GM19395 (cell line): ENCODE data around the gene TMIGD3.

ENCODE experiments used
- ATAC-seq: cut with Tn5 transposase; IDR thresholded peaks from one replicate; pipeline ENCODE4 v1.9.1; 2021; ENCODE audit warnings: mild to moderate bottlenecking, moderate library complexity; ENCODE audit not compliant: unreplicated experiment

Gene TMIGD3

DNA sequence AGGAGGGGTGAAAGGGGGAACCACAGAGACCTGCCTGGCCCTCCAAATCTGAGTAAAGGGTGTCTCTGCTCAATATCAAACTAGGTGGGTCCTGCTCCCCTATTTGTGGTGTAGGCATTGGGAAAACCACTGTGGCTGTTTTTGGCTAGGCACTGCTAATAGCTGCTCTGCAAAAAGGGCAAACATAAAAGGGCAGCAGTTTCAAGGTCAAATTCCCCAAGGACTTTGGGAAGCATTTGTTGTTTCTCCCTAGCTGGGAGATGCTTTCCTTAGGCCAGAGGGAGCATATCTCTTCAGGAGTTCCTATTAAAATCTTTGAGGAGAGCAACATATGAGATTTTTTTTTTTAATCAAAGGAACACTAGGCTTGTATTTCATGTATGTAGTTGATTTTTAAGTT is 27.2 kb downstream of the TMIGD3 start:
- no peak for ATAC-seq

DNA sequence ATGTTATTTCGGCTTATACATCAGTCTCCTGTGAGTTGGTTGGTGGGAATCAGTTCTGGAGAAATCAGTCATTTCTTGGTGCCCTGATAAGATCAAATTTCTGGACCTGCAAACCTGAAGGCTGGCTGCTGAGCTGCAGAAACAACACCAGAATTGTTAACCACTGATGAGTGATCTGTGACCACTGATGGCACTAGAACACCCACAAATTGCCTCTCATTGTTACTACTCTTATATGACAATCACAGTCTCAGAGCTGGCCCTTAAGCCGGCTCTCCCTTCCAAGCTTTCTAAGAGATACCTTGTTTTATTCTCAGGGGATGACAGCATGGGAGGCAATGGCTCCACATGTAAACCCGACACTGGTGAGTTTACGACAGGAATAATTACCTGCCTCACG is 27.7 kb downstream of the TMIGD3 start:
- no peak for ATAC-seq

DNA sequence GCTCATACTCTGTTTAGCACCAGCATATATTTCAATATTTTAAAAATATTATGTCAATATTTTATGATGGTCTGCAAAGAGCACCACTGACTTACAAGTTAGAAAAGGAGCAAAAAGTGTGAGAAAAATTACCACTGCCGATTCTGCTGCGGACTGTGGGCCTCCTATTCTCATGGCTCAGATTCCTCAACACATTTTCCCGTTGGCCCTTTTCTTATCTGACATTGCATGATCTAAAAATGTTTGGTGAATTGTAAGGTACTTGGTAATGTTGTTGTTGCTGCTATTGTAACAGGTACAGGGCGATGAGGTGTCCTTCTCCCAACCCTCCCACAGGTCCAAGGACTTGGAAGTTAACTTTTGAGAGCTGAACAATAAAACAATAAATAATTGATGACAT is 28.9 kb downstream of the TMIGD3 start:
- ATAC-seq, result no peak

DNA sequence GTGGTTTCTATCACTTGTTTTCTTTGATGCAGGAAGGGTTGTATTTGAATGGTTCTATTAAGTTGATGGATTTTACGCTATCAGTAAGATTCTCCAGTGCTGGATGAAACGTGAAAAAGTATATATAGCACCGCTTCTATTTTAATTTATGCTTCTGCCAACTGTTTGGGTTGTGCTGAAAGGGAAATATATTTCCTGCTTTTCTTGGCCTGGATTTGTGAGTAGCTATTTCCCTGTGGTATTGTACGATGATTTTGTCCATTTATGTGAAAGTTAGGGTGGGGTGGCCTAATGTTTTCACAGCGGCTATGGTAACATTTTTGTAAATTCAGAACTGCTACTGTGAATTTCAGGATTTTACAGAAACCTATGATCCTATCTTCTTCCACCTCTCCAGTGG is 29.3 kb downstream of the TMIGD3 start:
- no peak for ATAC-seq

DNA sequence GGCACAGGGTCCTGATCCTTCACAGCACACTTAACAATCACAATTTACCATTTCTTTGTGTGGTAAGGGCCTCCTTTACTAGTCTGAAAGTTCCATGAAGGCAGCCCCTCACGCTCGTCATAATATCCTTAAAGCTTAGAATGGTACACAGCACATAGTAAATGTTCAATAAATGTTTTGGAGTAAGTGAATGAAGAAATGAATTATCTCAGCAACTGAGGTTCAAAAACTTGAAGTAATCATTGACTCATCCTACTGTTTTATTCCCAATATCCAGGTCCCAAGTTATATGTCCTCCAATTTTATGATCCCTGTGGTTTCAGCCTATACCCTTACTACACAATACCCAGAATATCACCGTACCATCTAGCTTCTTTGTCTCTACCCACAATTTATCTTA is 31.9 kb downstream of the TMIGD3 start:
- no peak for ATAC-seq

DNA sequence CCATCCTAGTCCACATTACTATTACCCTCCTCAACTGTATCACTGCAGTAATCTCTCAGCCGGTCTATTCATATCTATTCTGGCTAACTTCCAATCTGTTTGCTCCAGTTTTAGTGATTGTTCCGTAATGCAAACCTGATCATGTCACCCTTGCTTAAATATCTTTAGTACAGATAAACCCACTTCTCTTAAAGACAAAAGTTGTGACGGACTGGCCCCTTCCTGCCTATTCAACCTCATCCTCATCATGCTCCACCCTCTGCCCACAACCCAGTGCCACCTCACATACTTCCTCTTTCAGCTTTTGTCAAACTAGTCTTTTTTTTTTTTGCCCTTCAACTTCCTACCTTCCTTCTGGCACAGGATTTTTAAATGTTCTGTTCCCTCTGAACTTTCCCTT is 32.4 kb downstream of the TMIGD3 start:
- ATAC-seq, result no peak

DNA sequence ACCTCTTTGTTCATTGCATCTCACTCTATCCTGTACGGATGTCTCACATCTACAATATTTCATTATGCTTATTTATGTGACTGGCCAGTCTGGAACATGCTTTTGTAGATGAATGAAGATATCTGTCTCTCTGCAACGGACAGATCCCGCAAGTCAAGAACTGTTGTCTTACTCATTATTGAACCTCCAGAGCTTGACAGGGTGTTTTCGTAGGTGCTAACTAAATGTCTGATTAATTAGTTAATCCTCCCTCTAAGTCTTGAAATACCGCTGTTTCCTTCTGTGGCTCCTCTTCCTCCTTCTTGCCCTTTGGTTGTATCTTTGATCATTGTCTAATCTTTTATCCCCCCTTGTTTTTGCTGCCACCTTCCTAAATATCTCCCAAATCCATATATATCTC is 32.8 kb downstream of the TMIGD3 start:
- ATAC-seq, result no peak

DNA sequence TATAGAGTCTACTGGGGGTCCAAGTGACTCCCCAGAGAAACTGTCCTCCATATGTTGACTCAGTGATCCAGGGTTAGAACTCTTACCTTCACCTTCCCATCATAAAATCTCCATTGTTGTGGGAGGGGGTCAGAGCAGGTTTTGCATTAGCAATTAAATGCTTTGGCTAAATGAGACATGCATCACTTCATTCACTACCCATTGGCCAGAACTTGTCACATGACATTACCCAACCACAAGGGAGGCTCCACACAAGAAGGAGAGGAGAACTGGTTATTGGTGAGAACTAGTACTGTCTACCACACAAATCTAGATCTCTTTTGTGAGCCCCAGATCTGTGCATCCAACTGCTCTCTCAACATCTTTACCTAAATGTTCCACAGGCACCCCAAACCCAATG is 33.9 kb downstream of the TMIGD3 start:
- ATAC-seq, result no peak

DNA sequence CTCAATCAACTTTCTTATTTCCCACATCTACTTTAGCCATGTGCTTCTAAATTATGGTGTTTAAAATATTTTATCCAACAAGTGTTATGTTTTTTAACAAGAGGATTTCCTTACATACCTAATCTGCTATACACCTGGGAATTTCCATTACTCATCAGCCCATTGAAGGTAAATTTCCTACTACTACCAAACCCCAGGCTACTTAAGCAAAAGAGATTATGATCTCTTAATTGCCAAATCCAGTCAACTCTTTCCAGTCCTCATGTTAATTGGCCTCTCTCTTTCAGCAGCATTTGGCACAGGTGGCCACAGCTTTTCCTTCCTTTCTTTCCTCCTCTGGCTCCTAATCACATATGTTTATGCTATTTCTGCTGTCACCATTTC is 34.7 kb downstream of the TMIGD3 start:
- no peak for ATAC-seq

DNA sequence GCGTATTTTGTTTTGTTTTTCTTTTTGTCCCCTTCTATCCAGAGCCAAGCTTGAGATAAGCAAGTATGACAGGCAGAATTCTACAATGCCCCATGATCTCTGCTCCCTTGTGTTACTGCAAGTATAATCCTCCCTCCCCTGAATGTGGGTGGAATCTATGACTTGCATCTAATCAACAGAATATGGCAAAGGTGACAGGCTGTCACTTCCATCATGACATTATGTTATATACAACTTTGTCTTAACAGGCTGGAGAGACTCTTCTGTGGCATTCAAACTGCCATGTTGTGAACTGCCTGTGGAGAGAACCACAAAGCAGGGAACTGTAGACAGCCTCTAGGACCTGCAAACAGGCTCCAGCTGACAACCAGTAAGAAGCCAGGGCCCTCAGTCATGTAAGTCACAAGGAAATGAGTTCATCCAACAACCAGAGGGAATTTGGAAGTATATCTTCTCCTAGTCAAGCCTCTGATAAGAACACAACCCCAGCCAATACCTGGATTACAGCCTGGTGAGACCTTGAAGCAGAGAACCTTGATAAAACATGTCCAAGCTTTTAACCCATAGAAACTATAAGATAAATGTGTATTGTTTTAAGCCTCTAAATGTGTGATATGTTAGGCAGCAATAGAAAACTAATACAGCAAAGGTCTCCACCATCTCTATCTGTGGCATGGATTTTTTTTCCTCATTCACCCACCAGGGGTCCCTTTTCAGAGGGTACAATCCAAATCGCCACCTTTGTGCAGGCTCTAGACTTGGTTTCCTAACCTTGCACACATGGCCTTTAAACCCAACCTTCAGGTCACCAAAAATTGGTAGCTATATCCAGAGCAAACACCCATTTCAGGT is 35.3 kb downstream of the TMIGD3 start:
- no peak for ATAC-seq

DNA sequence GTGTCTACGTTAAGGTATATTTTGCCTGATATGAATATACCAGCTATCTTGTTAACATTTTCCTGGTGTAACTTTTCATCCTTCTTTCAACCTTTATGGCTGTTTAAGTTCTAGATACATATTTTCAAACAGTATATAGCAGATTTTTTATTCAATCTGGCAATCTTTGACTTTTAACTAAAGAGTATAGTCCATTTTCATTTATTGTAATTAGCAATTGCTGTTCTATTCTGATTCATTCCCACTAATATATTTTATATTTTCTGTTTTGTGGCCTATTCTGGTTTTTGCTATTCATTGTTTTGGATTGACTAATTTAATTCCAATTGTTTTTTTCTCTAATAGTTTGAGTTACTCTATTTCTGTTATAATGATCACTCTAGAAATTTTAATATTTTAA is 37.0 kb downstream of the TMIGD3 start:
- no peak for ATAC-seq

DNA sequence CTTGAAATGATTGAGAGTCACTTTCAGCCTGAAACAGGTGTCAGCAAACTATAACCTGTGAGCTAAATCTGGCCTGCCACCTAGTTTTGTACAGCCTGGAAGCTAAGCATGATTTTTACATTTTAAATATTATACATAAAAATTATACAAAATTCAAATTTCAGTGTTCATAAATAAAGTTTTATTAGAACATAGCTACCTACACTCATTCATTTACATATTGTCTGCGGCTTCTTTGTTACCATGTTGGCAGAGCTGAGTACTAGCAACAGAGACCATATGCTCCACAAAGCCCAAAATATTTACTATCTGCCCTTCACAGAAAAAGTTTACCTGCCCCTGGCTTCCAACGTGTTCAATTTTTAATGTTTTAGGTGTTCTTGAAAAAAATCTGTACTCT is 37.7 kb downstream of the TMIGD3 start:
- no peak for ATAC-seq

DNA sequence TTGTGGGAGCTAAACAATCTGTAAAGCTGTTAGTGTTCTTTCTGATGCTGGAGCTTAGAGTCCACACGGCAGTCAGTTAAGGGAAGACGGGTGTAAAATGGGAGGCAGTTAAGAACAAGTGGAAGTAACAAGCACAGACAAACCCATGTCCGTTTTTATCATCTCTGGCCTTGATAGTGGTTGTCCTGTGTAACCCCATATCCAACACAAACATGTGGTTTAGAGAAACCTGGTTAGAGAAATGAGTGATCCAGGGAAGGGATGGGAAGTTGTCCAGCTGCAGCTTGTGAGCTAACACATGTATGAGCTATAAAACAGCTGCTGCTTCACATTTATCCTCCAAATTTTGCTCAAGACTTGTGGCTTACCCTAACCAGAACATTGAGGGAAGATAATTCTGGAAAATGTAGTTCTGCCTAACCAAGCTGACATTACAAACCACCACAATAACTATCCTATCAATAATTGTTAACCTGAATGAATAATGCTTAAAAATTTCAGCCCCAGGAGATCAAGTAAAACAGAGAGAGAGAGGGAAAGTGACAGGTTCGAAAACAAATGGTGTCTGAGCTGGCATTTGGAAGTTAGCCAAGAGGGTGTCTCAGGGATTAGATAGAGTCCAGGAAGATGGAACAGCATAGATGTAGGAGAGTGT is 40.3 kb downstream of the TMIGD3 start:
- no peak for ATAC-seq

DNA sequence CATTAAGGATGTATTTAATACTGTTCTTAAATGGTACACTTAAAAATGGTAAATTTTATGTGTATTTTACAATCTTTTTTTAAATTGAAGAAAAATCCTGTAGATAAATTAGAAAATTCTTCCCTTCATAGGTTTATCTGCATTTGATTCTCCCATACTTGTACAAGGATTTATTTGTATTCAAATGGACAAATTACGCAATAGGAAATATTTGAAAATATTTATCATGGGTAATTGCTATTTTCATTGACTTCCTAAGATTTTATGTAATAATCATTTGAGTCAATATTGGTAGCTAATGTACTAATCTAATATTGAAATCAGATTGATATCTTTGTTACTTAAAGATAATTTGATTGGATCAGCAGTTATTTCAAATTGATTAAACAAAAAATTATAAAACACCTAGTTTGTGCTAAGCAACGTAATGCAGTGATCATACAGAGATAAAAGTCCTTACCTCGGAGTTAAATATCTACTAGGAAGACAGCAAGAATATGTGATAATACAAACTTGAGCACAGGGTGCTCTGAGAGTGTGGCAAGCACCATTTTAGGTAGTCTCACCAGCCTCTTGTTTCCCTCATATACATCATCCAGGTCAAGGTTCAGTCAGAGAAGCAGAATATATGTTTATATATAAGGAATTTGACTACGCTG is 40.9 kb downstream of the TMIGD3 start:
- ATAC-seq, result no peak

DNA sequence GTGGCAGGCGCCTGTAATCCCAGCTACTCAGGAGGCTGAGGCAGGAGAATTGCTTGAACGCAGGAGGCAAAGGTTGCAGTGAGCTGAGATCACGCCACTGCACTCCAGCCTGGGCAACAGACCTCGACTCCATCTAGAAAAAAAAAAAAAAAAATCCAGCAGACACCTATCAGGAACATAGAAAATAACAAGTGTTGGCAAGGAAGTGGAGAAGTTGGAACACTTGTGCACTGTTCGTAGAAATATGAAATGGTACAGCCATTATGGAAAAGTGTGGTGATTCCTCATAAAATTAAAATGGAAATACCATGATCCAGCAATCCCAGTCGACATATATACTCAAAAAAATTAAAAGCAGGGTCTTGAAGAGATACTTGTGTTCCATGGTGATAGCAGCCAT is 41.7 kb downstream of the TMIGD3 start:
- no peak for ATAC-seq

DNA sequence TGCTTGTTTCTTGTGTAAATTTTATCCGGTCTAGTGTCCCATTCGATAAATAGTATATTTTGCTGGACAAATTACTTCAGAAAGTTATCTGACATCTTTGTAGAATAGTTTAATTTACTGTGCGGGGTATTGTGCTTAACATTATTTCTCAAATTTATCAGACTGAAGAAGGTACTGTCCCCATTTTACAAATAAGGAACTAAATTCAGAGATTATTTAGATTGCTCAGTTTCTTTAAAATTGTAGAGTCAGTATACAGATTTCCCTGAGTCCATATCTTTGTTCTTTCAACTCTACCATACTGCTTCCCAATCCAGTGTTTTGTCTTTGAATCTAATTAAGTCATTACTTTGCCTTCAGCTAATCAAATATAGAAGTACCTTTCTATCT is 47.8 kb downstream of the TMIGD3 start:
- ATAC-seq, result no peak

DNA sequence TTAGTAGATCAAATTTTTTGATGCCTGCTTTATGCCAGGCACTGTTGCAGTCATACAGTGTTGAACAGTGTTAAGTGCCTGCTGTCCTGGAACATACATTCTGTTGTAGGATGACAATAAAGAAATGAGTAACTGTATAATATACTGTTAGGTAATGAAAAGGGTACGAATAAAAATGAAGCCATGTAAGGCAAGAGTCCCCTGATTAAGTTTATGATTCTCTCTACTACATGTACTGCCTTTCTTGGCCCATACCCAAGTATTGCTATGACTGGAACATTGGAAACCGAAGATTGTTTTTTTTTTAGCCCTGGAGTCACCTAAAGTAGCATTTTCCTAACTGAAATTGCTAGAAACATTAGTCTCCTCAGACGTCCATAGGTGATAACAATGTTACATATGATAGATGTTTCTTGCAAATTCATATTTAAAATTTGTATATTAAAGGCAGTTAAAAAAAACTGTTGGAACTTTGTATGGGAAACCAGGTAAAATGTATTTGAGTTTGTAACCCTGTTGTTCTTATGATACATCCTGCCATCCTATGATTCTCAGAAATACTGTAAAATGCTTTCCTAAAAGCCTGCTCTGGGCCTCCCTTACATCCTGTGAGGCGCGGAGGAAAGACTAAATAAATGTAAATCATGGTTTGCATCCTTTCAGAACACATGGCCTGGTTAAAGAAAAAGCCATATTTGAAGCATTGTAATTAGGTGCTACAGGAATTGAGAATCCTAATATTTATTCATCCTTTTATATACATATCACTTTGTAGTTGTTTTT is 48.4 kb downstream of the TMIGD3 start:
- no peak for ATAC-seq

DNA sequence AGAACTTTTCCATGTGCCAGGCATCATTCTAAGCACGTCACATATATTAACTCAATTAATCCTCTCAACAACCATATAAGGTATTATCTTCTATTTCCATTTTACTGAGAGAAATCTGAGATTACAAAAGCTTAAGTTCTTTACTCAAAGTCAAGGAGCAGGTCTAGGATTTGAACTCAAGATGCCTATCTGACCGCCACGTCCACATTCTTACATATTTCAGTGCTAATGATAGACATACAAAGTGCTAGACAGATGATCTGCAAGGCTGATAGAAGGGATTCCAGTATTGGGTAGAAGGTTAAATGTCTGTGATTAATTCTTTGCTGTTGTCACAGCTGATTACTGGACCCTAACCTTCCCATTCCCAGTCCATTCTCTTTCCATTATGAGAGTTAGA is 49.7 kb downstream of the TMIGD3 start:
- no peak for ATAC-seq

DNA sequence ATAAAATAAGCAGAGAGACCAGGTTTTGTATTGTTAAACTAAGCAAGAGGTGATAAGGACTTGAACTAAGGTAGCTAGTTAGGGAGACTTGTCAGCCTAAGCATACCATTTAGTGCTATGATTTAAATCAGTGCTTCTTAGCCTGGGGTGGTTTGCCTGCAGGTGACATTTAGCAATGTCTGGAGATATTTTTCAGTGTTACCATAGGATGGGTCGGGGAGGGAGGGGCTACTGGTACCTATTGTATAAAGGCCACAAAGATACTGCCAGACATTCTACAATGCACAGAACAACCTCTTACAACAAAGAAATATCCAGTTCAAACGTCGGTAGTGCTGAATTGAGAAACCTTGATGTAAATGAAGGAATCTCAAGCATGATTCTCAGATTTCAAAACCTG is 50.9 kb downstream of the TMIGD3 start:
- no peak for ATAC-seq

DNA sequence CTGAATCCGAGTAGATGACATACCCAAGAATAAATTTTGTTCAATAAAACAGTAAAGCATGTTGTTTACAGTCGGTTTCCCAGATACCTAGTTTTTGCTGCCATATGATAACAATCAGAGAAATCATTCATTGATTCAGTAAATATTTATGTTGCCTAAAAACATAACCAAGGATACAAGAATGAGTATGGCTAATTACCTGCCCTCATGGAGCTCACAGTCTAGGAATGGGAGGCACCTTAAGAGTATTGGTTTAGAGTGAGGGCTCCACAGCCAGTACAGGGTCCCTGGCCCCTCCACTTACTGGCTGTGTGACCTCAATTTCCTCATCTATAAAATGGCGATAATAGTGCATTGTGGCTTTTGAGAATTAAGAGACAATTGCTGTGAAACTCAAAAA is 53.2 kb downstream of the TMIGD3 start:
- no peak for ATAC-seq

DNA sequence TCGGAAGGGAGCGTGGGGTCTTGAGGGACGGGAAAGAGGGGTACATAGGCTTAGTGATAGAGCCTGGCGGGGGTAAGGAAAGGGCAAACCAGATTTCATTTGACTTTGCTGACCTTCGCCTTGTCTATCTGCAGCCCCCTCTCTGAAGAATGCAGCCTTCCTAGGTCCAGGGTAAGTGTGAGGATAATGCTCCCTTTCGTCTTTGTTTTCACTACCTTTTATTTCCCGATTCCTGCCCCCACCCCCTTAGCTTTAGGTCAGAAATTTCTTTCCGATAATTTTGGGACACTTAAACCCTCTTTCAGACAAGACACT is 53.8 kb downstream of the TMIGD3 start:
- ATAC-seq, result no peak
